Caco-2 (cell line): ENCODE data around the gene ZNF182. TPM values are rescaled to one million over a fixed set of nuclear protein-coding genes. Genes with fewer than 3 reads are reported as not detected.
"Not testable (repeated sequence)": the region's sequence is repeated elsewhere in the genome, so short reads cannot be mapped to it uniquely, and the experiment has no call there.

Source experiments
- BruUV-seq: library from RNA; stranded (reverse); fragments of 400-500 nt; replicated peaks from 2 replicates; lab custom pipeline; 2021; lab: Mats Ljungman, UMichigan
- CTCF ChIA-PET: fragments of 300-600 bp; sonication (Branson Sonifier 250); formaldehyde crosslinking; loops from one replicate; lab custom pipeline; 2022; ENCODE audit warnings: antibody characterized with exemption; lab: Charles Lee
- POLR2A ChIA-PET: fragments of 300-600 bp; sonication (Branson Sonifier 250); formaldehyde crosslinking; loops from one replicate; lab custom pipeline; 2022; ENCODE audit warnings: antibody characterized with exemption; lab: Charles Lee
- DNase-seq, 2 experiments: peaks; one replicate each; pipeline versions ENCODE4 v3.0.0 to v3.0.0-alpha.2; 2020 to 2022
- H3K27me3 ChIP-seq: replicated peaks from 2 replicates; pipeline ENCODE4 v1.6.0; 2011; ENCODE audit warnings: low read length; ENCODE audit not compliant: control insufficient read depth, insufficient read depth
- H3K36me3 ChIP-seq: 2 replicates; pipeline ENCODE4 v1.5.1; 2011; ENCODE audit warnings: low read length; ENCODE audit not compliant: control insufficient read depth, insufficient read depth
- H3K4me1 ChIP-seq: fragments of 250-450 bp; sonication (Bioruptor Pico); 2 replicates; pipeline ENCODE4 v1.5.1; 2020; ENCODE audit warnings: mild to moderate bottlenecking
- H3K4me3 ChIP-seq: 2 replicates; pipeline ENCODE4 v1.5.1; 2011; ENCODE audit warnings: low read depth, mild to moderate bottlenecking, control low read depth, low read length
- H3K9me3 ChIP-seq: fragments of 250-450 bp; sonication (Bioruptor Pico); 2 replicates; pipeline ENCODE4 v1.5.1; 2020; ENCODE audit warnings: mild to moderate bottlenecking, moderate library complexity
- H3K27ac Mint-ChIP-seq: one replicate; pipeline ENCODE4 v1.8.0; 2022; ENCODE audit warnings: mixed read lengths; ENCODE audit not compliant: unreplicated experiment
- H3K27me3 Mint-ChIP-seq: one replicate; pipeline ENCODE4 v1.8.0; 2022; ENCODE audit warnings: mixed read lengths; ENCODE audit not compliant: insufficient read depth, unreplicated experiment
- H3K36me3 Mint-ChIP-seq: one replicate; pipeline ENCODE4 v1.8.0; 2022; ENCODE audit warnings: mild to moderate bottlenecking, mixed read lengths; ENCODE audit not compliant: insufficient read depth, unreplicated experiment
- H3K4me1 Mint-ChIP-seq: one replicate; pipeline ENCODE4 v1.8.0; 2022; ENCODE audit warnings: low read depth, mixed read lengths; ENCODE audit not compliant: unreplicated experiment
- H3K4me3 Mint-ChIP-seq: one replicate; pipeline ENCODE4 v1.8.0; 2022; ENCODE audit warnings: mild to moderate bottlenecking, moderate library complexity, mixed read lengths; ENCODE audit not compliant: unreplicated experiment
- H3K9me3 Mint-ChIP-seq: one replicate; pipeline ENCODE4 v1.8.0; 2022; ENCODE audit warnings: mixed read lengths; ENCODE audit not compliant: unreplicated experiment
- intact Hi-C: fragments of 100-400 bp; cut with micrococcal nuclease; formaldehyde crosslinking; loops from one replicate; pipeline ENCODE4 v1.10.0; 2022; ENCODE audit not compliant: unreplicated experiment
- total RNA-seq: library from RNA; stranded (reverse); gene quantifications from 2 replicates; pipeline ENCODE4 v1.2.3, GENCODE V29; 2022
- TF ChIP-seq, protein P1 (sequence below), 2 experiments: fragments of 200-600 bp in 1 of 2; IDR thresholded peaks; 1 replicate in 1 of 2; 2 replicates in 1 of 2; pipeline versions ENCODE4 v1.5.1 to v1.8.0; 2011 to 2022; ENCODE audit warnings: antibody characterized with exemption in 1 of 2, control low read depth in 1 of 2, inconsistent platforms in 1 of 2, low read depth in 1 of 2, low read length in 1 of 2, mild to moderate bottlenecking in 1 of 2, moderate library complexity in 1 of 2; ENCODE audit not compliant: insufficient read depth in 1 of 2, severe bottlenecking in 1 of 2, unreplicated experiment in 1 of 2

The ZNF182 gene
- total RNA-seq, 1 experiment from 2014 or later: 3.9 TPM

- Mint-ChIP-seq H3K27ac (no peak overlapping the region), H3K4me3 (no peak overlapping the region), H3K4me1 (peaks cover 6% of the 10 kb centered on the region), H3K27me3 (no peaks in the 10 kb centered on the region), H3K9me3 (no peaks in the 10 kb centered on the region), H3K36me3 (peaks cover 6% of the 10 kb centered on the region)
- POLR2A ChIA-PET: no interaction called here
- H3K4me1 ChIP-seq: no peaks in the 10 kb centered on the region
- no peaks in the 10 kb centered on the region for H3K36me3 ChIP-seq
- TF ChIP-seq, protein P1, sequence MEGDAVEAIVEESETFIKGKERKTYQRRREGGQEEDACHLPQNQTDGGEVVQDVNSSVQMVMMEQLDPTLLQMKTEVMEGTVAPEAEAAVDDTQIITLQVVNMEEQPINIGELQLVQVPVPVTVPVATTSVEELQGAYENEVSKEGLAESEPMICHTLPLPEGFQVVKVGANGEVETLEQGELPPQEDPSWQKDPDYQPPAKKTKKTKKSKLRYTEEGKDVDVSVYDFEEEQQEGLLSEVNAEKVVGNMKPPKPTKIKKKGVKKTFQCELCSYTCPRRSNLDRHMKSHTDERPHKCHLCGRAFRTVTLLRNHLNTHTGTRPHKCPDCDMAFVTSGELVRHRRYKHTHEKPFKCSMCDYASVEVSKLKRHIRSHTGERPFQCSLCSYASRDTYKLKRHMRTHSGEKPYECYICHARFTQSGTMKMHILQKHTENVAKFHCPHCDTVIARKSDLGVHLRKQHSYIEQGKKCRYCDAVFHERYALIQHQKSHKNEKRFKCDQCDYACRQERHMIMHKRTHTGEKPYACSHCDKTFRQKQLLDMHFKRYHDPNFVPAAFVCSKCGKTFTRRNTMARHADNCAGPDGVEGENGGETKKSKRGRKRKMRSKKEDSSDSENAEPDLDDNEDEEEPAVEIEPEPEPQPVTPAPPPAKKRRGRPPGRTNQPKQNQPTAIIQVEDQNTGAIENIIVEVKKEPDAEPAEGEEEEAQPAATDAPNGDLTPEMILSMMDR (IDR thresholded peaks at IDR 0.05; ENCODE audit: insufficient read depth in 1 of 2, low read depth in 1 of 2, low read length in 1 of 2, severe bottlenecking in 1 of 2, unreplicated experiment in 1 of 2): no peak
- no peak for DNase-seq
- intact Hi-C loops: loop anchor here (10.0 kb wide), 1 partner anchor 57 kb away; no protein-coding TSS in a partner anchor
- no TSS peak for BruUV-seq
- H3K27me3 ChIP-seq: no peaks in the 10 kb centered on the region
- no peak overlapping the region for H3K4me3 ChIP-seq
- CTCF ChIA-PET: no interaction called here
- no peaks in the 10 kb centered on the region for H3K9me3 ChIP-seq
Observed at GRCh38 chrX:48022100-48022499, 18.3 kb upstream of the ZNF182 start.

DNA sequence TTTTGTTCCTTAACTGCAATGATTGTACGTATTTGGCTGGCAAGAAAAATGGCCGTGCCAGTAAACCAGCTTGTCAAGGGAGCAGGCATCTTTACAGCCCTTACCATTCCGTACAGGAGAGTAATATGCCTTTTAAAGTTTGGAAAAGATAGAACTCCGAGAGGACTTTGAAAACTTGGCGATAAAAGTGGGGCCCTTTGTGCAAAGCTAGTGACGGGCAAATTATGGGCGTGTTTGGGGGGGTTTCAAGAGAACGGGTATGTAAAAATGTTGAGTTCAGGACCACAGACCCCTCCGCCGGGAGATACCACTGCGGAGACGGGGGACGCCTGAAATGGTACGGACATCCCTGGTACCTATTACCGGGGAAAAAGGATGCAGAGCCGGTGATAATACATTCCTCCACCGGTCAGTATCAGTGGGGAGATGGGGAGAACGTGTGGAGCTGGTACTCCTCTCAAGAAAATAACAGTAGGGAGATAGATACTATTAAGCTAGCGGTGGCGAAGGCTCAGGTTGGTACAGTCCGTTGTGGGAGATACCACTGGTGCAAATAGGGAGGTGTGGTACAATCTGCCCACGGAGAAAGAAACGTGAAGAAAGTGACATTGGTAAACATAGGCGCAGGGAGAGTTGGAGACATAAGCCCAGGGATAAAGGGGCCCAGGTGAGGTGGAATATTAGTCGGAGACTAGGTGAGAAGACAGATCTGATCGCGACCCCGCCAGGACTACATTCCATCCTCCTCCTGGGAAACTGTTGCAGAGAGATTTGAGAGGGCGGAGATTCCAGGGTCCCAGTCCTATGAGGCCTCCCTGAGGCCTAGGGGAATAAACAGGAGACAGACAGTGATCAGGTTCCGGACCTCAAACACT, 17.5 kb upstream of the ZNF182 start:
- H3K4me1 ChIP-seq: no peaks in the 10 kb centered on the region
- Mint-ChIP-seq H3K36me3 (peaks cover 6% of the 10 kb centered on the region), H3K4me1 (peaks cover 6% of the 10 kb centered on the region), H3K27me3 (no peaks in the 10 kb centered on the region), H3K27ac (peak overlapping the region; percentile 98), H3K9me3 (no peaks in the 10 kb centered on the region), H3K4me3 (peak overlapping the region; percentile 82)
- peak; percentile 80 to 81 for DNase-seq
- BruUV-seq: no TSS peak
- intact Hi-C loops: loop anchor here (10.0 kb wide), 1 partner anchor 56 kb away; no protein-coding TSS in a partner anchor
- no peaks in the 10 kb centered on the region for H3K9me3 ChIP-seq
- H3K27me3 ChIP-seq: no peaks in the 10 kb centered on the region
- TF ChIP-seq, protein P1 (IDR thresholded peaks at IDR 0.05; ENCODE audit: insufficient read depth in 1 of 2, low read depth in 1 of 2, low read length in 1 of 2, severe bottlenecking in 1 of 2, unreplicated experiment in 1 of 2): no peak
- ChIA-PET CTCF (no interaction called here), POLR2A (no interaction called here)
- peak overlapping the region; percentile 63 for H3K4me3 ChIP-seq
- no peaks in the 10 kb centered on the region for H3K36me3 ChIP-seq

DNA sequence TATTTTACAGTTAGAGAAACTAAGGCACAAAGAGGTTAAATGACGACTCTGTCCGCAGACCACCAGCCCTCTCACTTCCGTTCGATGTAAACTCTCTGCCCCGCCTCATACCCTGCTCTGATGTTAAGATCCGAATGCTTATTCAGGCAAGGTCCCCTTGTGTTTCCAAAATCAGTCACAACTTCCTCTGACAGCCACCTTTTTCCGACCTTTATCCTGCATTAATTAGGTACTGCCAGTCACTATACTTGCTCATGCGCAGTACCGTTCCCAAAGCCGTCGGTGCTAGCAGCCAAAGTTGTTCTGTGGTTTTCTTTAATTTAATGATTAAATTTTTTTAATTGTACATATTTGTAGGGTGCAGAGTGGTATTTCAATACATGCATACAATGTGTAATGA, 16.7 kb upstream of the ZNF182 start:
- DNase-seq, H3K36me3 Mint-ChIP-seq, H3K27me3 ChIP-seq, H3K36me3 ChIP-seq, H3K4me1 ChIP-seq, H3K4me3 Mint-ChIP-seq, H3K9me3 Mint-ChIP-seq, H3K4me1 Mint-ChIP-seq, CTCF ChIA-PET, H3K4me3 ChIP-seq, POLR2A ChIA-PET, H3K27me3 Mint-ChIP-seq, BruUV-seq, H3K9me3 ChIP-seq: not testable (repeated sequence)
- H3K27ac Mint-ChIP-seq: peak overlapping the region; percentile 98
- intact Hi-C loops: loop anchor here (10.0 kb wide), 1 partner anchor 56 kb away; no protein-coding TSS in a partner anchor

DNA sequence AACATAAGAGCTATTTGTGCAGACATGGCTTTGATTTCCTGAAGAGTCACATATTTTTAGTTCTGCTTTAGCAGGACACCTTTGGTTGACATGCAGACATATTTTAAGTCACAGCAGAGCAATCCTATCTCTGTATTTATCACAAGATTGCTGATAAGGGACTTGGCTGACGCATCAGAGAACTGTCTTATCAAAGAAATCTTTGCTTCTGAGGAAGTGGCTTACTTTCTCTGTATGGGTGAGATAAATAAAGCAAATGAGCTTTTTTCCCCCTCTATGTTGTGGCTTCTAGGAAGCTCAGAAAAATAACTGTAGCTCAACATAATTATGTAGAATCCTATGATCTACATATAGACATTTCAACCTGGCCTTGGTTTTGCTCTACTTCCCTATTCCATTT, 16.1 kb upstream of the ZNF182 start:
- BruUV-seq, H3K4me3 Mint-ChIP-seq, H3K36me3 ChIP-seq, H3K27me3 ChIP-seq, POLR2A ChIA-PET, H3K9me3 Mint-ChIP-seq, H3K4me1 Mint-ChIP-seq, DNase-seq, H3K27ac Mint-ChIP-seq, H3K36me3 Mint-ChIP-seq, CTCF ChIA-PET, H3K4me3 ChIP-seq, H3K4me1 ChIP-seq, H3K9me3 ChIP-seq, H3K27me3 Mint-ChIP-seq: not testable (repeated sequence)
- intact Hi-C loops: loop anchor here (10.0 kb wide), 1 partner anchor 55 kb away; no protein-coding TSS in a partner anchor

DNA sequence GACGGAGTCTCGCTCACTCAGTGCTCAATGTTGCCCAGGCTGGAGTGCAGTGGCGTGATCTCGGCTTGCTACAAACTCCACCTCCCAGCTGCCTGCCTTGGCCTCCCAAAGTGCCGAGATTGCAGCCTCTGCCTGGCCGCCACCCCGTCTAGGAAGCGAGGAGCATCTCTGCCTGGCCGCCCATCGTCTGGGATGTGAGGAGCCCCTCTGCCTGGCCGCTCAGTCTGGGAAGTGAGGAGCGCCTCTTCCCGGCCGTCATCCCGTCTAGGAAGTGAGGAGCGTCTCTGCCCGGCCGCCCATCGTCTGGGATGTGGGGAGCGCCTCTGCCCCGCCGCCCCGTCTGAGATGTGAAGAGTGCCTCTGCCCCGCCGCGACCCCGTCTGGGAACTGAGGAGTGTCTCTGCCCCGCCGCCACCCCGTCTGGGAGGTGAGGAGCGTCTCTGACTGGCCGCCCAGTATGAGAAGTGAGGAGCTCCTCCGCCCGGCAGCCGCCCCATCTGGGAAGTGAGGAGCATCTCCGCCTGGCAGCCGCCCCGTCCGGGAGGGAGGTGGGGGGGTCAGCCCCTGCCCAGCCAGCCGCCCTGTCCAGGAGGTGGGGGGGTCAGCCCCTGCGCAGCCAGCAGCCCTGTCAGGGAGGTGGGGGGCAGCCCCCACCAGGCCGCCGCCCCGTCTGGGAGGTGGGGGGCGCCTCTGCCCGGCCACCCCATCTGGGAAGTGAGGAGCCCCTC, 13.0 kb upstream of the ZNF182 start:
- POLR2A ChIA-PET, H3K4me3 Mint-ChIP-seq: not testable (repeated sequence)

More for the DNA sequence above, 13.0 kb upstream of the ZNF182 start:
- H3K4me1 Mint-ChIP-seq, H3K27me3 ChIP-seq, H3K36me3 Mint-ChIP-seq, H3K4me1 ChIP-seq, H3K27ac Mint-ChIP-seq, H3K9me3 Mint-ChIP-seq, H3K27me3 Mint-ChIP-seq, CTCF ChIA-PET, DNase-seq, H3K4me3 ChIP-seq, H3K9me3 ChIP-seq, BruUV-seq, intact Hi-C loops, H3K36me3 ChIP-seq: not testable (repeated sequence)
